ENCODE measurements around the gene GBX2. TPM values are rescaled to one million over a fixed set of nuclear protein-coding genes. Genes with fewer than 3 reads are reported as not detected.

GBX2 gene
- polyA plus RNA-seq, 1 experiment, result 0.11 TPM

- Histone ChIP-seq H3K4me3 (ENCODE audit: low read depth, low read length) (no peak overlapping the region), H3K36me3 (ENCODE audit: control insufficient read depth, insufficient read depth, low read length) (no peaks in the 10 kb centered on the region), H3K27me3 (ENCODE audit: control insufficient read depth, insufficient read depth, low read length) (no peaks in the 10 kb centered on the region)
- POLR2A ChIA-PET, result no interaction called here
- TF ChIP-seq, protein P1, sequence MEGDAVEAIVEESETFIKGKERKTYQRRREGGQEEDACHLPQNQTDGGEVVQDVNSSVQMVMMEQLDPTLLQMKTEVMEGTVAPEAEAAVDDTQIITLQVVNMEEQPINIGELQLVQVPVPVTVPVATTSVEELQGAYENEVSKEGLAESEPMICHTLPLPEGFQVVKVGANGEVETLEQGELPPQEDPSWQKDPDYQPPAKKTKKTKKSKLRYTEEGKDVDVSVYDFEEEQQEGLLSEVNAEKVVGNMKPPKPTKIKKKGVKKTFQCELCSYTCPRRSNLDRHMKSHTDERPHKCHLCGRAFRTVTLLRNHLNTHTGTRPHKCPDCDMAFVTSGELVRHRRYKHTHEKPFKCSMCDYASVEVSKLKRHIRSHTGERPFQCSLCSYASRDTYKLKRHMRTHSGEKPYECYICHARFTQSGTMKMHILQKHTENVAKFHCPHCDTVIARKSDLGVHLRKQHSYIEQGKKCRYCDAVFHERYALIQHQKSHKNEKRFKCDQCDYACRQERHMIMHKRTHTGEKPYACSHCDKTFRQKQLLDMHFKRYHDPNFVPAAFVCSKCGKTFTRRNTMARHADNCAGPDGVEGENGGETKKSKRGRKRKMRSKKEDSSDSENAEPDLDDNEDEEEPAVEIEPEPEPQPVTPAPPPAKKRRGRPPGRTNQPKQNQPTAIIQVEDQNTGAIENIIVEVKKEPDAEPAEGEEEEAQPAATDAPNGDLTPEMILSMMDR (IDR thresholded peaks at IDR 0.05; ENCODE audit: insufficient read depth, low read depth, low read length), result no peak
- no peak for DNase-seq (ENCODE audit: low read depth)
- CTCF ChIA-PET, result interaction anchor here (0.6 to 1.2 kb wide), 2 partner anchors 16 to 666 kb away, joined by 3 read pairs; no protein-coding TSS in a partner anchor
These were observed 40.1 kb upstream of the GBX2 start for GRCh38 chr2:236208019-236208926.

GRCh38 chr2:236207472-236207871 lies 39.3 kb upstream of the GBX2 start:
- Histone ChIP-seq H3K27me3 (ENCODE audit: control insufficient read depth, insufficient read depth, low read length) (no peaks in the 10 kb centered on the region), H3K36me3 (ENCODE audit: control insufficient read depth, insufficient read depth, low read length) (no peaks in the 10 kb centered on the region), H3K4me3 (ENCODE audit: low read depth, low read length) (no peak overlapping the region)
- POLR2A ChIA-PET, result no interaction called here
- CTCF ChIA-PET, result interaction anchor here (1.2 kb wide), 1 partner anchor 15 kb away, joined by 3 read pairs; no protein-coding TSS in a partner anchor
- TF ChIP-seq, protein P1 (IDR thresholded peaks at IDR 0.05; ENCODE audit: insufficient read depth, low read depth, low read length), result no peak
- DNase-seq (ENCODE audit: low read depth), result no peak

GRCh38 chr2:236205867-236206645 lies 37.9 kb upstream of the GBX2 start:
- TF ChIP-seq, protein P1 (IDR thresholded peaks at IDR 0.05; ENCODE audit: insufficient read depth, low read depth, low read length), result no peak
- Histone ChIP-seq H3K27me3 (ENCODE audit: control insufficient read depth, insufficient read depth, low read length) (no peaks in the 10 kb centered on the region), H3K36me3 (ENCODE audit: control insufficient read depth, insufficient read depth, low read length) (no peaks in the 10 kb centered on the region), H3K4me3 (ENCODE audit: low read depth, low read length) (no peak overlapping the region)
- ChIA-PET CTCF (no interaction called here), POLR2A (no interaction called here)
- no peak for DNase-seq (ENCODE audit: low read depth)

DNA sequence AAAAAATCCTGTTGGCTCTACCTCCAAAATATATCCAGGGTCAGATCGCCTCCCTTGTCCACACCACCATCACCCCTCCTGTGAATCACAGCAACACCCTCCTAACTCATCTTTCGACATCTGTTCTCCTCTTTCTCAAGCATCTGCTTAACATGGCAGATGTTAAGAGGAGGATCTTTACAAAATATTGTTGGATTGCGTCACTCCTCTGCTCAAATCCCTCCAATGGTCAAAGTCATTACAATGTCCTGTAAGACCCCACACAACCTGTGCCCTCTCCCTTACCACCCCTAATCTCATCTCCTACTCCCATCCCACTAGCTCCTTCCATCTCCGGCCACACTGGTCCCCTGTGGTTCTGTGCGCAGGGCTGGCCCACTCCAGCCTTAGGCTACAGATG lies 36.8 kb upstream of the GBX2 start:
- H3K4me3 ChIP-seq (ENCODE audit: low read depth, low read length), result no peak overlapping the region
- no peak for DNase-seq (ENCODE audit: low read depth)
- TF ChIP-seq, protein P1 (IDR thresholded peaks at IDR 0.05; ENCODE audit: insufficient read depth, low read depth, low read length), result no peak
- ChIA-PET POLR2A (no interaction called here), CTCF (no interaction called here)
- no peaks in the 10 kb centered on the region for H3K27me3 ChIP-seq (ENCODE audit: control insufficient read depth, insufficient read depth, low read length)
- H3K36me3 ChIP-seq (ENCODE audit: control insufficient read depth, insufficient read depth, low read length), result no peaks in the 10 kb centered on the region

DNA sequence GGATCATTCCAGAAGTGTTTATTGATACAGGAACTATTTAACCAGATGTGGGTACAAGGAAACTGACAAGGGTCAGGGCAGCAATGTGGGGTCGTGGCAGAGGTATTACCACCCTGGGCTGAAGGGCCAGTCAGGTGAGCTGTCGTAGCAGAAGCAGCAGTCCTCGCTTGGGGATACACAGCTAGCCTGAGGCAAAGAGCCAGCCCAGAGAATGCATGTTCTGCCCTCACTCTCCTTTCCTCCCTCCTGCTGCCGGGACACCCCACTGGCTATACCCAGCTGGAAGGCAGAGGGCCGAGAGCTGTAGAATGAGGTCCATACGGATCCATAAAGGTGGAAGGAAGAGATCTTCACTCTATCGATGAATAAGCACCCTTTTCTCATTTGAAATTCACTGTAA lies 32.2 kb upstream of the GBX2 start:
- POLR2A ChIA-PET, result no interaction called here
- CTCF ChIA-PET, result interaction anchor here (1.3 kb wide), 1 partner anchor 421 kb away, joined by 4 read pairs; no protein-coding TSS in a partner anchor
- DNase-seq (ENCODE audit: low read depth), result no peak

More for the DNA sequence above, 32.2 kb upstream of the GBX2 start:
- no peaks in the 10 kb centered on the region for H3K27me3 ChIP-seq (ENCODE audit: control insufficient read depth, insufficient read depth, low read length)
- H3K36me3 ChIP-seq (ENCODE audit: control insufficient read depth, insufficient read depth, low read length), result no peaks in the 10 kb centered on the region
- no peak overlapping the region for H3K4me3 ChIP-seq (ENCODE audit: low read depth, low read length)
- TF ChIP-seq, protein P1 (IDR thresholded peaks at IDR 0.05; ENCODE audit: insufficient read depth, low read depth, low read length), result no peak

Data from BJ (cell line).